Uterus (tissue), 2 donors: ENCODE results near the gene MFSD11.

Experiments
- CTCF ChIP-seq, 4 experiments: fragments of 200-600 bp in 2 of 4; fragments of 450-650 bp in 2 of 4; sonication (generic) in 2 of 4; IDR thresholded peaks; one replicate each; pipeline ENCODE4 v1.5.1; 2016 to 2019; ENCODE audit warnings: antibody characterized with exemption in 4 of 4, mild to moderate bottlenecking in 2 of 4, moderate library complexity in 1 of 4
- POLR2A ChIP-seq, 2 donors: fragments of 450-650 bp; IDR thresholded peaks; one replicate each; pipeline ENCODE4 v1.6.1; 2016; ENCODE audit warnings: antibody characterized with exemption in 2 of 2, mild to moderate bottlenecking in 1 of 2, moderate library complexity in 1 of 2

DNA sequence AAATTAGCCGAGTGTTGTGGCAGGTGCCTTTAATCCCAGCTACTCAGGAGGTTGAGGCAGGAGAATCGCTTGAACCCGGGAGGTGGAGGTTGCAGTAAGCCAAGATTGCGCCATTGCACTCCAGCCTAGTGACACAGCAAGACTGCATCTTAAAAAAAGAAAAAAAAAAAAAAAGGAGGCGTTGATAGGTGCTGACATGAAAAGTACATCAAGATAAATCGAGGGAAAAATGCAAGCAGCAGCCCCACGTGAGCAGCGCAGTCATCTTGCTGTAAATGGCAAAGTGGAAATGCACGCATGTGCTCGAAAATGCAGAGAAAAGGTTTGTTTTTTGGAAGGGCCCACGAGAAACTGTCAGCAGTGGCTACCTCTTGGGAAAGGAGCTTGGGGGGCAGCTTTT is 48.1 kb upstream of the MFSD11 start:
- TF ChIP-seq POLR2A (IDR thresholded peaks at IDR 0.05) (no peak), CTCF (IDR thresholded peaks at IDR 0.05) (no peak)
